ENCODE data around the gene SEMA5A. TPM values are rescaled to one million over a fixed set of nuclear protein-coding genes. Genes with fewer than 3 reads are reported as not detected.

Gene SEMA5A
- total RNA-seq, 3 donors from 2014 or later, result 20.3 to 43.8 (median 33.6) TPM

GRCh38 chr5:9198394-9198793 is 347.5 kb downstream of the SEMA5A start:
- Histone ChIP-seq H3K36me3 (ENCODE audit: low read depth) (no peaks in the 10 kb centered on the region), H3K4me1 (ENCODE audit: low read depth) (no peaks in the 10 kb centered on the region), H3K9me3 (no peaks in the 10 kb centered on the region), H3K4me3 (no peak overlapping the region)
- DNase-seq (no peak), ATAC-seq (no peak)
- intact Hi-C loops (cut with DNase I, micrococcal nuclease), result no loop called here
- TF ChIP-seq, protein P1, sequence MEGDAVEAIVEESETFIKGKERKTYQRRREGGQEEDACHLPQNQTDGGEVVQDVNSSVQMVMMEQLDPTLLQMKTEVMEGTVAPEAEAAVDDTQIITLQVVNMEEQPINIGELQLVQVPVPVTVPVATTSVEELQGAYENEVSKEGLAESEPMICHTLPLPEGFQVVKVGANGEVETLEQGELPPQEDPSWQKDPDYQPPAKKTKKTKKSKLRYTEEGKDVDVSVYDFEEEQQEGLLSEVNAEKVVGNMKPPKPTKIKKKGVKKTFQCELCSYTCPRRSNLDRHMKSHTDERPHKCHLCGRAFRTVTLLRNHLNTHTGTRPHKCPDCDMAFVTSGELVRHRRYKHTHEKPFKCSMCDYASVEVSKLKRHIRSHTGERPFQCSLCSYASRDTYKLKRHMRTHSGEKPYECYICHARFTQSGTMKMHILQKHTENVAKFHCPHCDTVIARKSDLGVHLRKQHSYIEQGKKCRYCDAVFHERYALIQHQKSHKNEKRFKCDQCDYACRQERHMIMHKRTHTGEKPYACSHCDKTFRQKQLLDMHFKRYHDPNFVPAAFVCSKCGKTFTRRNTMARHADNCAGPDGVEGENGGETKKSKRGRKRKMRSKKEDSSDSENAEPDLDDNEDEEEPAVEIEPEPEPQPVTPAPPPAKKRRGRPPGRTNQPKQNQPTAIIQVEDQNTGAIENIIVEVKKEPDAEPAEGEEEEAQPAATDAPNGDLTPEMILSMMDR (IDR thresholded peaks at IDR 0.05), result no peak

- ATAC-seq, result no peak
Measured at GRCh38 chr5:9197881-9198260, 348.0 kb downstream of the SEMA5A start.

GRCh38 chr5:9196403-9197227 is 349.3 kb downstream of the SEMA5A start:
- TF ChIP-seq, protein P1 (IDR thresholded peaks at IDR 0.05), result no peak
- DNase-seq (no peak), ATAC-seq (no peak)
- H3K9me3 ChIP-seq, result no peaks in the 10 kb centered on the region
- H3K4me1 ChIP-seq (ENCODE audit: low read depth), result no peaks in the 10 kb centered on the region
- intact Hi-C loops (cut with DNase I, micrococcal nuclease), result no loop called here
- no peak overlapping the region for H3K4me3 ChIP-seq
- no peaks in the 10 kb centered on the region for H3K36me3 ChIP-seq (ENCODE audit: low read depth)

More at GRCh38 chr5:9197881-9198260, 348.0 kb downstream of the SEMA5A start:
- intact Hi-C loops (cut with DNase I, micrococcal nuclease), result no loop called here
- no peak for DNase-seq
- Histone ChIP-seq H3K36me3 (ENCODE audit: low read depth) (no peaks in the 10 kb centered on the region), H3K9me3 (no peaks in the 10 kb centered on the region), H3K4me3 (no peak overlapping the region), H3K4me1 (ENCODE audit: low read depth) (no peaks in the 10 kb centered on the region)
- TF ChIP-seq, protein P1 (IDR thresholded peaks at IDR 0.05), result no peak

DNA sequence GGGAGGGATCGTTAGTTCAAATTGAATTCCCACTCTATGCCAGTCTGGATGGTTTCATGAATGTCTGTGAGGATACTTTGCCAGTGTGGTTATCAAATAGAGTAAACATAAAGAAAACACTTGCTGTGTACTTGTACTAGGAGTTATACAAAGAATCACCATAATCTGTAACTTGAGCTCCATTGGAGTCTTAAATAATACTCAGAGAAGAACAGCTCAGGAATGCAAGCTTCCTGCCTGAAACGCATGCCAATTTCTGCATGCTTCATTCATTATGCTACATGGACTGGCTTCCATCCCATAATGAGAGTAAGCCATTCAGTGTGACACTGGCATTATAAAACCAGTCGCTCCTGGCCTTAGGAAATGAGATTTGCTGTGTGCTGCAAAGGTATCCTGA is 351.4 kb downstream of the SEMA5A start:
- ATAC-seq (no peak), DNase-seq (no peak)
- intact Hi-C loops (cut with DNase I, micrococcal nuclease), result no loop called here
- TF ChIP-seq, protein P1 (IDR thresholded peaks at IDR 0.05), result no peak
- Histone ChIP-seq H3K4me3 (no peak overlapping the region), H3K36me3 (ENCODE audit: low read depth) (no peaks in the 10 kb centered on the region), H3K9me3 (no peaks in the 10 kb centered on the region), H3K4me1 (ENCODE audit: low read depth) (no peaks in the 10 kb centered on the region)

- Histone ChIP-seq H3K4me3 (no peak overlapping the region), H3K9me3 (no peaks in the 10 kb centered on the region), H3K36me3 (ENCODE audit: low read depth) (no peaks in the 10 kb centered on the region), H3K4me1 (ENCODE audit: low read depth) (no peaks in the 10 kb centered on the region)
- TF ChIP-seq, protein P1 (IDR thresholded peaks at IDR 0.05), result no peak
- DNase-seq, result no peak
- ATAC-seq, result no peak
- intact Hi-C loops (cut with DNase I, micrococcal nuclease), result no loop called here
Measured at GRCh38 chr5:9192266-9192665, 353.6 kb downstream of the SEMA5A start.
